ENCODE data around the gene AMN1.

Gene AMN1

GRCh38 chr12:31645924-31646323, 82.9 kb downstream of the AMN1 start:
- no peak for TF ChIP-seq SIN3A (IDR thresholded peaks at IDR 0.05; ENCODE audit: borderline replicate concordance, insufficient read depth, low read length)
- no peak for TF ChIP-seq POLR2AphosphoS5 (IDR thresholded peaks at IDR 0.05; ENCODE audit: low read depth, low read length)
- no peak for TF ChIP-seq FOXP2 (optimal IDR thresholded peaks at IDR 0.05; ENCODE audit: borderline replicate concordance, extremely low read depth, extremely low read length, insufficient read depth)
- TF ChIP-seq TAF1 (IDR thresholded peaks at IDR 0.05; ENCODE audit: borderline replicate concordance, insufficient read depth, low read length) = no peak
- TF ChIP-seq REST (IDR thresholded peaks at IDR 0.05; ENCODE audit: insufficient read depth in 1 of 2, low read depth in 2 of 2, low read length in 2 of 2) = no peak

DNA sequence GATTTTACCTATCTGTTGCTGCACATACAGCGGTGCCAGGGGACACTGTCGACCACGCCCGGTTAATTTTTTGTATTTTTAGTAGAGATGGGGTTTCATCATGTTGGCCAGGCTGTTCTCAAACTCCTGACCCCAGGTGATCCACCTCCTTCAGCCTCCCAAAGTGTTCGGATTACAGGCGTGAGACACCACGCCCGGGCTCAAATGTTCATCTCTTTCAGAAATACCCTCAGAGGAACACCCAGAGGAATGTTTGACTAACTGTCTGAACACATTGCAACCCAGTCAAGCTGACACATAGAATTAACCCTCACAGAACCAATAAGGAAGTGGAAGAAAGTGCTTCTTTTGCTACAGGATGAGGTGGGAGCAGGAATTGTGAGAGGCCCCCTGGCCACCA, 84.3 kb downstream of the AMN1 start:
- TF ChIP-seq REST (IDR thresholded peaks at IDR 0.05; ENCODE audit: insufficient read depth in 1 of 2, low read depth in 2 of 2, low read length in 2 of 2) = no peak
- no peak for TF ChIP-seq TAF1 (IDR thresholded peaks at IDR 0.05; ENCODE audit: borderline replicate concordance, insufficient read depth, low read length)
- TF ChIP-seq POLR2AphosphoS5 (IDR thresholded peaks at IDR 0.05; ENCODE audit: low read depth, low read length) = no peak
- TF ChIP-seq SIN3A (IDR thresholded peaks at IDR 0.05; ENCODE audit: borderline replicate concordance, insufficient read depth, low read length) = no peak

DNA sequence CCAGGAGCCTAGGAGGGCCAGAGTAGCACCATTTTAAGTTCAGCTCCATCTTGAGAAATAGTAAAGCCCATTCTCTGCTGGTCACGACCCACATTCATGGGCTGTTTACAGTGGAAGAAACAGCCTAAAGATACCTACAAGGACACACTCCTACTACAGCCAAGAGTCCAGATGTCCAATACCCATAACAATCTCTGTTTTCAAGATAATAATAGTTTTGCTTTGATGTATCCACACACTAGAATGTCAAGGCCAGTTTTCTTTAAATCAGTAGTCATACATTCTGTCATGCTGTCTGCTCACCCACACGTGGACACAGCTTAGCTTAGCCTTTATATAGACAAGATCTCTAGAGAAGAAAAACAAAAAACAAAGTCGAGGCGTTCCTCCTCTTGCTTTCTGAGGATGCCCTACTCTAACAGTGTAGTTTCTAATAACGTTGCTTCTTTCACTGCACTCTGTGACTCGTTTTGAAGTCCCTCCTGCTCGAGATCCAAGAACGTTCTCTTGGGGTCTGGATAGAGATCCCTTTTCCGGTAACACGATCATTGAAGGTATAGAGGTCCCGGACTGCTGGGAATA, 87.2 kb downstream of the AMN1 start:
- TF ChIP-seq POLR2AphosphoS5 (IDR thresholded peaks at IDR 0.05; ENCODE audit: low read depth, low read length) = no peak

GRCh38 chr12:31634620-31635019, 94.2 kb downstream of the AMN1 start:
- TF ChIP-seq FOXP2 (optimal IDR thresholded peaks at IDR 0.05; ENCODE audit: borderline replicate concordance, extremely low read depth, extremely low read length, insufficient read depth) = no peak
- TF ChIP-seq TAF1 (IDR thresholded peaks at IDR 0.05; ENCODE audit: borderline replicate concordance, insufficient read depth, low read length) = no peak
- no peak for TF ChIP-seq SIN3A (IDR thresholded peaks at IDR 0.05; ENCODE audit: borderline replicate concordance, insufficient read depth, low read length)
- TF ChIP-seq POLR2AphosphoS5 (IDR thresholded peaks at IDR 0.05; ENCODE audit: low read depth, low read length) = no peak
- TF ChIP-seq REST (IDR thresholded peaks at IDR 0.05; ENCODE audit: insufficient read depth in 1 of 2, low read depth in 2 of 2, low read length in 2 of 2) = no peak

- TF ChIP-seq FOXP2 (optimal IDR thresholded peaks at IDR 0.05; ENCODE audit: borderline replicate concordance, extremely low read depth, extremely low read length, insufficient read depth) (no peak), TAF1 (IDR thresholded peaks at IDR 0.05; ENCODE audit: borderline replicate concordance, insufficient read depth, low read length) (no peak), POLR2AphosphoS5 (IDR thresholded peaks at IDR 0.05; ENCODE audit: low read depth, low read length) (no peak), SIN3A (IDR thresholded peaks at IDR 0.05; ENCODE audit: borderline replicate concordance, insufficient read depth, low read length) (no peak), REST (IDR thresholded peaks at IDR 0.05; ENCODE audit: insufficient read depth in 1 of 2, low read depth in 2 of 2, low read length in 2 of 2) (no peak)
These were observed 95.4 kb downstream of the AMN1 start for GRCh38 chr12:31633464-31633863.

Measured in PFSK-1 (cell line).